Activated CD4-positive, alpha-beta T cell treated with anti-CD3 and anti-CD28 coated beads for 4 hours (primary cell): Measurements from ENCODE around the gene PER2.
"Not testable (repeated sequence)": the region's sequence is repeated elsewhere in the genome, so short reads cannot be mapped to it uniquely, and the experiment has no call there.

Experiments
- DNase-seq, 2 donors: peaks; one replicate each; pipeline ENCODE4 v3.0.0-alpha.2; 2020

The PER2 gene

GRCh38 chr2:238287737-238288649 is at the start of gene PER2:
PER2 (minus strand) TSS chr2:238288610; CDS start chr2:238277936, 10,674 bp downstream.
- DNase-seq: peak; percentile 36 to 43

GRCh38 chr2:238337846-238338245 is 49.4 kb upstream of the PER2 start:
- DNase-seq: no peak

GRCh38 chr2:238336793-238337444 is 48.5 kb upstream of the PER2 start:
- no peak for DNase-seq

GRCh38 chr2:238336151-238336550 is 47.7 kb upstream of the PER2 start:
- no peak for DNase-seq

GRCh38 chr2:238335591-238335990 is 47.2 kb upstream of the PER2 start:
- not testable (repeated sequence) for DNase-seq

- no peak for DNase-seq
Measured at GRCh38 chr2:238334885-238335284, 46.5 kb upstream of the PER2 start.

- no peak for DNase-seq
Measured at GRCh38 chr2:238331916-238332315, 43.5 kb upstream of the PER2 start.

- no peak for DNase-seq
Measured at GRCh38 chr2:238330391-238330790, 42.0 kb upstream of the PER2 start.

GRCh38 chr2:238327751-238328150 is 39.3 kb upstream of the PER2 start:
- DNase-seq: no peak

GRCh38 chr2:238326801-238327365 is 38.5 kb upstream of the PER2 start:
- DNase-seq: no peak

GRCh38 chr2:238325694-238326093 is 37.3 kb upstream of the PER2 start:
- no peak for DNase-seq

GRCh38 chr2:238324248-238324647 is 35.8 kb upstream of the PER2 start:
- DNase-seq: not testable (repeated sequence)

GRCh38 chr2:238322001-238322411 is 33.6 kb upstream of the PER2 start:
- DNase-seq: no peak

GRCh38 chr2:238321467-238321866 is 33.1 kb upstream of the PER2 start:
- DNase-seq: no peak

GRCh38 chr2:238320648-238321281 is 32.4 kb upstream of the PER2 start:
- no peak for DNase-seq

GRCh38 chr2:238320246-238320647 is 31.8 kb upstream of the PER2 start, which contains the start of gene TRAF3IP1:
TRAF3IP1 (plus strand) TSS chr2:238320518; CDS start chr2:238320663, 145 bp downstream.
- peak; percentile 80 to 81 for DNase-seq

- DNase-seq: no peak
Measured at GRCh38 chr2:238315031-238315595, 26.7 kb upstream of the PER2 start.

GRCh38 chr2:238314576-238314975 is 26.2 kb upstream of the PER2 start:
- no peak for DNase-seq

- no peak for DNase-seq
Measured at GRCh38 chr2:238313991-238314350, 25.6 kb upstream of the PER2 start.

GRCh38 chr2:238313289-238313990 is 25.0 kb upstream of the PER2 start:
- no peak for DNase-seq

GRCh38 chr2:238310721-238311120 is 22.3 kb upstream of the PER2 start:
- DNase-seq: not testable (repeated sequence)

- no peak for DNase-seq
Measured at GRCh38 chr2:238308177-238308576, 19.8 kb upstream of the PER2 start.
